Measurements from ENCODE around the gene NCK2.

The NCK2 gene

DNA sequence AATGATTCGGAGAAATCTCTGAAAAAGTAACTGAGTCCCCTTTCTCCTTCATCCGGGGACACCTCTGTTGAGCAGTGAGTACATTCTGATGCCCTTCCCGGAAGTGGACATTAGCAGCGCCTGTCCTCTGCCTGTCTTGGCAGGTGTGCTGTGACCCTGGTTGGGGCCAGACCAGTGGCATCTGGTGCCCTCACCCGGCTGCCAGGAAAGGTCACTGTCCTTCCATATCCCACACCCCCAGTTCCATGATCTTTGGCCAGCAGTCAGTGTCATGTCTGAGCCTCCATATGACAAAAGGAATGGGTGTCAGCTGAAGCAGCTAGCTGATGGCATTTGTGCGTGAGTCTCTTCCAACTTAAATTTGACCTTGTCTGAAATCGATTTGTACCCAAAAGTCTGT lies 128.1 kb downstream of the NCK2 start:
- DNase-seq (ENCODE audit: low spot score), result no peak

DNA sequence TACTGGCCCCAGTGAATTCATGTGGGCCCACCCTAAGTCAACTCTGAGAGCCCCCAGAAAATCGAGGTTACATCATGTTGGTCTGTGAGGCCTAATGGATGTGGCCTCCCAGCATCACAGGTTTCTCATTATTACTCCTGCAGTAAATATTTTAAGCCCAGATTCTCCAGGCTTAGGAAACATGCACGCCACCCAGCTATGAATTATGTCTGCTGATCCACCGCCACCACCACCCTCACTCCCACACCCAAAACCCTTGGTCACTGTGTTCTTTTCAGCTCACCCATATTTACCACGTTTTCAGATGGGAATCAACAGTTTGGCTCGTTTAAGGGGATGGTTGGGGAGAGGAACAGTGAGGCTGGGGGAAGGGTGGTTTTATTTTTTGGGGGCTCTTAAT lies 128.6 kb downstream of the NCK2 start:
- no peak for DNase-seq (ENCODE audit: low spot score)

DNA sequence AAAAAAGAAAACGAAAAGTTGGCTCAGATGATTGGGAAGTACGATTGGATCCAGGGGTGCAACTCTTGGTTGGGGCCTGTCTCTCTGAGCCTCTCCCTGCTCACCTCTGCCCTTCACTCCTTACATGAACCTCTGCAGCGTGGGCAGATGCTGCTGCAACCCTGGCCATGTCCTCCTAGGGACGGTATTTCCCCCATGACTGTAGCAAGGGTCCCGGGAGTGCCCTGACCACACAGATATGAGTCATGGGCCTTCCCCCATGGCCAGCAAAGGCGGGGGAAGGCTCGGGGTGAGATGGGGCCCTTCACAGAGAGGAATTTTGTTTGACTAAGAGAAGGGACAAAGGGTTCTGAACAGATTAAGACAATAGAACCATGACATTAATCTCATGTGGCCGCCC lies 129.0 kb downstream of the NCK2 start:
- DNase-seq (ENCODE audit: low spot score), result no peak

DNA sequence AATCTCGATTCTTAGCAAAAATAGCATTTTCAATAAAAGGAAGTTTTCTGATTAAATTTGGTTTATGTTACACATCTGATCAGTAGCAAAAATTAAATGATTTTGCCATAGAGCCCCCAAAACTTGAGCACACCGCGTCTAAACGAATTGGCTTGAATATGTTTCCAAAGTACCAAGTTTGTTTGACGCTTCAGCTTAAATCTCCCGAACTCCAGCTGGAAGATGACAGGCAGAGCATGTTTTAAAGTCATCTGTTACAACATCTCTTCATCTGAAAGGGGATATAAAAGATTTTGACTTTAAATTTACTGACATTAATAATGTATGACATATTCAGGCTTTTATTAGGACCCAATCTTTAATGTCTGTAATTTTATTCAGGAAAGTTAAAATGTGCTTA lies 129.8 kb downstream of the NCK2 start:
- no peak for DNase-seq (ENCODE audit: low spot score)

DNA sequence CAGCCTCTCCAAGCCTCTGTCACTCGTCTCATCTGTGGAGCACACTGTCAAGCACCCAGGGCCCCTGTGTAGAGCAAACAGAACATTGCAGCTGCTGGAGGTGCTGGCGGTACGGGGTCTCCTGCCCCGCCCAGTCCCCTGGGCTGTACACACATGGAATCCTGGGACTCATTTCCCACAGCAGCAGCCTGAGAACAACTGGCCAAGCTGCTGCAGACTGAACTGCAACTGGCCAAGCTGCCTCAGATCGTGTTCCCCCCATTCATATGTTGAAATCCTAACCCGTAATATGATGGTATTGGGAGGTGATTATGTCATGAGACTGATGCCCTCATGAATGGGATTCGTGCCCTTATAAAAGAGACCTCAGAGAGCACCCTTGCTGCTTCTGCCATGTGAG lies 130.5 kb downstream of the NCK2 start:
- no peak for DNase-seq (ENCODE audit: low spot score)

DNA sequence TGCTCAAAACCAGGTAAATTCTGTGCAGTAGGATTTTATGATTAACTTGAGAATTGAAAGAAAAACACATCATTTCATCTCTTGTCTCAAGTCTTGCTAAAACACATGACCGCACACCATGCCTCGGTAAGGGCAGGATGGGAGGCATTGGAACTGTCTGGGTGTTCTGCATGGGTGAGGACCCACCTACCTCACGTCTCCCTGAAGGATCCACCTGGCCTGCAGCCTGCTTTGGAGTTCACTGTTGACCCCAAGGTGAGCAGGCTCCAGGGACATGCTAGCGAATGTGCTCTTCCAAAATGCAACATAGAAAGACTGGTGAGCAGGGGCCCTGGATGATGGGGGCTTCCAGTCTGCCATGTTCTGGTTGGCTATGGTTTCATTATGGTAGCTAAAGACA lies 131.5 kb downstream of the NCK2 start:
- DNase-seq (ENCODE audit: low spot score), result no peak

DNA sequence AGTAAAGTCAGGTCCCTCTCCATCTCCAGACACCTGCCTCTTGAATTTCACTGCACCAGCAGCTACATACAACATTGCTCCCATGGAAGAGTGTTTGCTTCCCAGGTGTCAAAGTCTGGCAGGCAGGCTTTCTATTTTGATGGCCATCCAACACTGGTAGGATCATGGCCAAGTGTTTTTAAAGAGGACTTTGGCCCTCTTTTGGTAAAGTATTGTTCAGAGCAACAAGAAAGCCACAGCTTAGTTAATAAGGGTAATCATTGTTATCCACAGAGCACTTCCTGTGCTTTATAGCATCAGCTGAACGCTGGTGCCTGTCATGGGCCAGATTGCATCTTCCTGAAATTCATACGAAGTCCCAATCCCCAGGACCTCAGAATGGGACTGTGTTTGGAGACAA lies 133.2 kb downstream of the NCK2 start:
- DNase-seq (ENCODE audit: low spot score), result no peak

DNA sequence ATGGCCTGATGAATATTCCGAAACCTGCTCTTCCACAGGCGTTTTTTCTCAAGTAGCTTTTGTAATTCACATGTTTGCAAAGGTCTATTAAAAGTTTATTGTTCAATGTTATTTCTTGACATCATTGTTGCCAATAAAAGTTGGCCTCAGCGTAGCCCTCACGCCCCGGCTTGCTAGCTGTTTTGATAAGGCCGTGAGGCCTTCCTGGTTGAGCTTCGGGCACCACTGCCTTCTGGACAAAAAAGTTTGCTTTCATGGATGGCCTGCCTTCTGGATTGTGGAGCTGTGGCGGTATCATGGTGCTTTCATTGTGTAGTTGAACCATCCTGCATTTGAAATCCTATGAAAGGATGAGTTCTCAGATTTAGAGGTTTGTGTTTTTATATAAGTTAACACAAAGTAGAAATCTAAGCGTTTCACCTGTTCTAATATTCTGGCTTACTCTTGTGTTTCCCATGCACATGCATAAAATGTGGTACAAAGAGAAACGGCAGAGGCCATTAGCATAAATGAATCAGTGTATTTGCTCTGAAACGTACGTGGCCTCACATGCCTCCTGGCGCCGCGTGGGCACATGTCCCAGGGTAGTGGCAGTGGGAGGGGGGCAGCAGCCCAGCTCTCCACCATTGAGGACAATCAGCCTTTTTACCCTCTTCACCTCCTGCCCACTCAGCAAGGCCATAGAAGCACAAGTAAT lies 134.5 kb downstream of the NCK2 start:
- DNase-seq (ENCODE audit: low spot score), result no peak

DNA sequence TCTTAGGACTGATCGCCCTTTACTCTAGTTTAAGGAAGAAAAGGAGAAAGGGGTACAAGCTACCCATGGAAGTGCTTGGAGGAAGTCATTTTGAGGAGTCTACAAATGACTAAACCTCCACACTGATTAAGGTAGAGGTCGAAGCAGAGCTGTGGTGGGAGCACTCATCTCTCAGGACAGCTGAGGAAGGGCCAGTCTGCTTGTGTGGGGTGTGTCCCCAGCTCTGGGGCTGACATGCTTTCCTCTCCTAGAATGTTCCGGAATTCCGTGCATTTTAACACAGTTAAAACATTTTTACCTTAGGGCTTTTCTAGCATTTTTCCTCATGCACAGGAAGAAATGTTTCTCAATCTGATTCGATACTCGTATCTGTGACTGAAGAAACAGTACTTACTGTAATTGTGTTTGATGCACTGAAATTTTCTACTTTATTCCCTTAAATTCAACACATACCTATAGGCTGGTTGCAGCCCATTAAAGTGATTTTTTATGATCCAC lies 135.1 kb downstream of the NCK2 start:
- no peak for DNase-seq (ENCODE audit: low spot score)

DNA sequence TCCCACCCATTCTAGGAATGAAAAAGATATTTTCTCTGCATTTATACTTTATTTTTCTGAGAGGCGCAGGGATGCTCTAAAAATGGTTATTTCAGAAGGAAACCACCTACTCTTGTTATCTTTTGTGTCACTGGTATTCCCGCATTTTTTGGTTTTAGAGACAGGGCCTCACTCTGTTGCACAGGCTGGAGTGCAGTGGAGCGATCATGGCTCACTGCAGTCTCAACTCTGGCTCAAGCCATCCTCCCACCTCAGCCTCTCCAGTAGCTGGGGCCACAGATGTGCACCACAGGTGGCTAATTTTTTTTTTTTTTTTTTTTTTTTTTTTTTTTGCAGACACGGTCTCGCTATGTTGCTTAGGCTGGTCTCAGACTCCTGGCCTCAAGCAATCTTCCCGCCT lies 135.9 kb downstream of the NCK2 start:
- DNase-seq (ENCODE audit: low spot score), result no peak

DNA sequence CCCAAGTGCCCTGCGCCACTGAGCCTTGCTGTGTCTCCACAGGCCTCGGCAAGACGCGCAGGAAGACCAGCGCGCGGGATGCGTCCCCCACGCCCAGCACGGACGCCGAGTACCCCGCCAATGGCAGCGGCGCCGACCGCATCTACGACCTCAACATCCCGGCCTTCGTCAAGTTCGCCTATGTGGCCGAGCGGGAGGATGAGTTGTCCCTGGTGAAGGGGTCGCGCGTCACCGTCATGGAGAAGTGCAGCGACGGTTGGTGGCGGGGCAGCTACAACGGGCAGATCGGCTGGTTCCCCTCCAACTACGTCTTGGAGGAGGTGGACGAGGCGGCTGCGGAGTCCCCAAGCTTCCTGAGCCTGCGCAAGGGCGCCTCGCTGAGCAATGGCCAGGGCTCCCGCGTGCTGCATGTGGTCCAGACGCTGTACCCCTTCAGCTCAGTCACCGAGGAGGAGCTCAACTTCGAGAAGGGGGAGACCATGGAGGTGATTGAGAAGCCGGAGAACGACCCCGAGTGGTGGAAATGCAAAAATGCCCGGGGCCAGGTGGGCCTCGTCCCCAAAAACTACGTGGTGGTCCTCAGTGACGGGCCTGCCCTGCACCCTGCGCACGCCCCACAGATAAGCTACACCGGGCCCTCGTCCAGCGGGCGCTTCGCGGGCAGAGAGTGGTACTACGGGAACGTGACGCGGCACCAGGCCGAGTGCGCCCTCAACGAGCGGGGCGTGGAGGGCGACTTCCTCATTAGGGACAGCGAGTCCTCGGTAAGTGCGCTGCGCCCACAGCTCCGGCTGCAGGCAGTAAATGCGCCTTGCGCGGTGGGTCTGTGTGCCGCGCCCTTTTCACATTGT lies 136.8 kb downstream of the NCK2 start:
- no peak for DNase-seq (ENCODE audit: low spot score)

DNA sequence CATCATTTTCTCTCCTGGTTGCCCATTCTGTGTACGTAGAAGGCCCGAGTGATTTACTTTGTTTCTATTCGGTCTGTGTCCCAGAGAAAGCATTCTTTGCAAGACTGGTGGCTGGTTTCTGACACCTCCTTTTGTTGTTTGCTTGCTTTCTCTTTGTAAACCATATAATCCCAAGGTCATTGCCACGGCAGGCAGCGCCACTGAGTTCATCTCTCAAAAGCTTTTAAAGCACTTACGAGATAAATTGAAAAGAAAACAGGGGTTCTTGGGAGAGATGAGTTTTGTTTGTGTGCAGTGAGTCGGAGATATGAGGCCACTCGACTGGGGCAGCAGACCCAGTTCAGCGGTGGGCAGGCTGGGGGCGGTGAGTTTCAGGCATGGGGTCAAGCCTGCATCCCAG lies 137.6 kb downstream of the NCK2 start:
- DNase-seq (ENCODE audit: low spot score), result no peak

DNA sequence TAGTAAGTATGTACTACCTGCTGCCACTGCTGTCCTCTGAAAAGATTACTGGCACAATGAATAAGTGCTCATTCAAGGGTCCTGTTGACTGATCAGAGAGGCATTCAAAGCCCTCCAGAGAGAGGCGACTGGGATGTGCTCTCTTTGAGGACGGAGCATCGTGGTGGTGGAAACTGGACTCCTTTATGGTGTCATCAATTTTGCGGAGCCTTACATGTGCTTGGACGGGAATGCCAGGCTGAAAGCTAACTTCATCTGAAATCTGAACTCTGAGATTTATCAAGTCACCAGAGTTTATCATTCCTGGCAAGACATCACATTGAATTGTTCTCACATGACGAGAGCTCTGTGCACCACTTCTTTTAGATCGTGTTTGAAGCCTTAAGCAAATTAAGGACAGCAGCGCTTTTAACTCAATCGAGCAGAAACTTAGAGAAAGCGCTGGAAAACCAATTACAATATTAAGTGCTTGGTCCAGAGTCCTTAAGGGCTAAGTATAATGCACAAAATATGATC lies 138.3 kb downstream of the NCK2 start:
- DNase-seq (ENCODE audit: low spot score), result no peak

DNA sequence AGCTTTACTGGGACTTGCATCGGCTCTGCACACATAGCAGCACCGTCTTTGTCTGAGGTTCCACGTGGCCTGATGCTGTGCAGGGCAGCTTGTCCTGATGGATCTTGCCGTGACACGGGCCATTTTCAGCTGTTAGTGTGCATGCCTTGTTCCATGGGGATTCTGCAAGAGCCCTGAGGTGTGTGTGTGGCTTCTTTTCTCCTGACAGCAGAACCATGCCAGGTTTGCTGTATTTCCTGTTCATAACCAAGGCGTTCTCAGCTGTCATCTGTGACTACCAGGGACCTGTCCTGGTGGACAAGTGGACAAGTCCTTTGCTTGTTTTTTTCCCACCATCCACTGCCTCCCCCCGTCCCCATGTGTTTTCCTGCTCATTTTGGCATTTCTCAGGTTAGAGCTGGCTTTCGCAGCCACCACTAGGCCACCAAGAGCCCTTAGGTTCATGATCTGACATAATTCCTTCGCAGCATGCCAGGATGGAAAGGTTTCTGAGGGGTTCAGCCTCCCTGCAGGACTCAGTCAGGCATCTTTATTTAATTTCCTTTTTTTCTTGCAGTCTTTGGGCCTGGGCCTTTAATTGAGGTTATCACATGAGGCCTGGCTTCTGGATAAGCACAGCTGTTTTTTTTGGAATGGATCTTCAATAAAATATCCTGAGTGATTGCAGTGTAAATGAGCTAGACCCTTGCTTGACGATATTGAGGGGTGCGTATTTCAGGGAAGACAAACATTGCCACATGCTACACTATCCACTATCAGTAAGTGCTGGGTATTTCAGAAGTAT lies 139.4 kb downstream of the NCK2 start:
- peak; percentile 56 for DNase-seq (ENCODE audit: low spot score)

DNA sequence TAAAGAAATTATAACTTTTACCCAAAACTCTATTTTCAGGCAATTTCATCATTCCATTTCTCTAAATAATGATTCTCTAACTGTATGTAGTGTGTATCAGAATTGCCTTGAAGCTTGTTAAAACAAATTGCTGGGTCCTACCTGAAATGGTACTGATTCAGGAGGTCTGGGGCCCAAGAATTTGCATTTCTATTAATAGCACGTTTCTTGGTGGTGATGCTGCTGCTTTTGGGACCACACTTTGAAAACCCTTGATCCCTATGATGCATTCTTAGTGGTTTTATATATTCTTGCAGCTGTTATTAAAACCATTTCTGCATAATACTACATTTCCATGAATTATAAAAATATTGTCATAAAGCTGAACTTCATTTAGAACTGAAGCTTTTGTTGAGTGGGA lies 140.7 kb downstream of the NCK2 start:
- no peak for DNase-seq (ENCODE audit: low spot score)

DNA sequence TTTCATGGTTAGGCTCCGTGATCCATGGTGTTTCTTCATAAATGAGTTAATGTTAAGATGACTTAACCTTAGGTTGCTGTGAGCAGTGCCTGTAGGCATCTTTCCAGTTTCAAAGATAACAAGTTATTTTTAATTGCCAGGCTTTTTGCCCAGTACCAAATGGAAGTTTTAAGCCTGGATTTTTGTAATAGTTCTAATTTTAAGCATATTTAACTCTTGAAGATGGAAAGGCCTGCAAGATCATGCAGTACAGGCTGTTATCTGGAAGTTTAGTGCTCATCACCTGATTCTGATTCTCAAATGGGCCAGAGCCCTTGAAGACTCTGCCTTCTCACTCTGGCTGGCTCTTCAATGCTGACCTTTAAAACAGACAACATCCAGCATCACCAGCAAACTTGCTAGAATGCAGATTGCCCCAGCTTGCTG lies 141.3 kb downstream of the NCK2 start:
- DNase-seq (ENCODE audit: low spot score), result no peak

DNA sequence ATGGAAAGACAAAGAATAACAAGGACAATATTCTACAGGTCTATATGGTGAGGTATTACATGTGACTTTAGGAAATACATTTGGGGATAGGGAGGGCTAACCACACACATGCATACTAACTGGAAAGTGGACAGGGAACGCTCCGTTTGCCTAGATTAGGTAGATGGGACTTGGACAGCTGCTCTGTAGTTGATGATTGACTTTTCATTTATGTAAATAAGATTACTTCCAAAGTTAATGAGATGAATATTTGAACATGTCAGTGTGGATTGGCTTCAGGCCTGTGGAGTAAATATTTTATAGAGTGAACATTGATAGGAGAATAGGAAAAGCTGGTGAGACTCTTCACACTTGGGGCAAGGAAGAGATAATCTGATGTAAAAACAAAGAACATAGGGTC lies 142.0 kb downstream of the NCK2 start:
- no peak for DNase-seq (ENCODE audit: low spot score)

DNA sequence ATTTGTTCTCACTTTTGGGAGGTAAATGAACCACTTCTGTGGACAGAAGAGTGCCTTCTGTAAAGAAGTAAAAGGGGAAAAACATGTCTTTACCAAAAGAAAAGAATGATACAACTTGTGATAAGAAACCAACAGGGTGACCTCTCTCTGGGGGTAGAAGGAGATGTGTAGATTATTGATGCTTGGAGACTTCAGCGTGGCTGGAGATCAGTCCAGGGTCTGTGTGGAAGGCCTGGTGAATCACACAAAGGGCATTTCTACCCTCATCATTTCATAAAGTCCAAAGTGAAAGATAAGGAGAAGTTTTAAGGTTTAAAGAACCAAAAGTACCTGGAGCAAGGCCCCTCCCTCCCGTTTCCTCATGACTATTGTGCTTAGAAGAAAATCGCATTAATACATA lies 142.5 kb downstream of the NCK2 start:
- no peak for DNase-seq (ENCODE audit: low spot score)

DNA sequence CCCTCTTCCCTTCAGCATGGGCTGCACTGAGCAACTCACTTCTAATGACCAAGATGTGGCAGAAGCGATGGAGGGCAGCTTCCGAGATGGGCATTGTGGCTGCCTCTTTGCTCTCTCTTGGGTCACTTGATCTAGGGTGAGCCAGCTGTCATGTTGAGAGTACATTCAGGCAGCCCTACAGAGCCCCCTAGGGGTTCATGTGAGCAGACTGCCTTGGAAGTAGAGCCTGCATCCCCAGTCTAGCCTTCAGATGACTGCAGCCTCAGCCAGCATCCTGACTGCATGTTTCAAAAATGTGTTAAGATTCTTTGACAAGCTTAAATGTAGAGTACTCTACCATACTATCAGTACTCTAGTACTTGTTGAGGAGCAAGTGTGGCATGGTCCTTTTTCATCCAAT lies 143.9 kb downstream of the NCK2 start:
- no peak for DNase-seq (ENCODE audit: low spot score)

DNA sequence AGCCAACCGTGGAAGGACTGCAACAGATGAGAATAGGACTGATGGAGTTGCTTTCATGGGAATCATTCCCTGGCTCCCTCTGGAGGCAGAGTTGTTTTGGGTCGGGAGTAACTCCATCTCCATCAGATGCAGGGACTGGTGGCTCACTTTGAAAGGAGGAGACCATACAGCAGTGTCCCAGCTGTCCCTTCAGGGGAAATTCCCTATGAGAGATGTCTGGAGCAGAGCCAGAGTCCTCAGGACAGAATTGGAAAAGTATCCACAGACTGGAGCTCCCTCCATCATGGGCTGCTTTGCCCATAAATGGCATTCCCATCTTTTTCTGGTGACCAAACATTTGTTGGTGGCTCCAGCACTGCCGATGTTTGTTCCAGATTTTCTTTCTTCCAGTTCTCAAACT lies 144.3 kb downstream of the NCK2 start:
- DNase-seq (ENCODE audit: low spot score), result no peak

DNA sequence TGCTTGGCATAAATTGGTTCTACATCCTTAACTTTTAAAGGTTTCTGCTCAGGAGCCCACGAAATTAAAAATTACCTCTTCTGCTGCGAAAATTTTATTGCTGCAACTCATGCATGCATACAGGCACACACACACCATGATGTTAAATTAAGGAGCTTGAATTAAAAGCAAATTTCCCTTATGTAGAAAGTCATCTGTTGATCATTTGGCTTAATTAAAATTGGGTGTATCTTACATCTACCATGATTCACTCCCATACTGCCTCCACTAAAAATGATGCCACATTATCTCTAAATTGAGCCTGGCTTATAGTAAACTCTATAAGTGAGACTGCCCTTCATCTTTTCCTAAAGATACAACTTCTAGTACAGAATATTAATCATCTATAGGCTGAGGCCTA lies 145.4 kb downstream of the NCK2 start:
- DNase-seq (ENCODE audit: low spot score), result no peak

DNA sequence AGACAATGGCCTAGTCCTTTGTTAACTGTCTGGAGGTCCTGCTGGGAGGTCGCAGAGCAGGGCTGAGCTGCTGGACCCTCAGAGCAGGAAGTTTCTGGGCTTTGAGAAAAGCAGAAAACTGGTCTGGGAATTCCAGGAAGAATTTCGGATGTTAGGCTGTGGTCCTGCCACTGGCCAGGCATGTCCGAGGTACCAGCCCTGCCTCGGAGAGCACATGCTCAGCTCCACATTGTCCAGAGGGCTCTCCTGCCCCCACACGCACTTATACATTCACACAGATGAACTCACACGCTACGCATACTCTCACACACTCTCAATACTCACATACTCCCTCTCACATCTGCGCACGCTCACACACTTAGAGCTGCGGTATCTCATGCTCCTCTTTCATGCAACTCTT lies 146.1 kb downstream of the NCK2 start:
- DNase-seq (ENCODE audit: low spot score), result no peak
